Colon (tissue), 2 donors: ENCODE measurements around the gene ASXL2.
"Not testable (repeated sequence)": the region's sequence is repeated elsewhere in the genome, so short reads cannot be mapped to it uniquely, and the experiment has no call there.

Experiments
- FAIRE-seq: peaks from 2 replicates; lab custom pipeline; 2012; peaks lifted over from hg19 to GRCh38; lab: Jason Lieb, UNC
- donor health status: control.
- donor health status: control.

Gene ASXL2

GRCh38 chr2:25832897-25833296 lies 45.4 kb downstream of the ASXL2 start:
- no peak for FAIRE-seq

GRCh38 chr2:25831746-25832449 lies 46.4 kb downstream of the ASXL2 start:
- FAIRE-seq: no peak

- no peak for FAIRE-seq
Observed at GRCh38 chr2:25829828-25830227, 48.5 kb downstream of the ASXL2 start.

- FAIRE-seq: no peak
Observed at GRCh38 chr2:25829377-25829704, 48.9 kb downstream of the ASXL2 start.

GRCh38 chr2:25828532-25829376 lies 49.5 kb downstream of the ASXL2 start:
- not testable (repeated sequence) for FAIRE-seq

GRCh38 chr2:25825238-25825637 lies 53.0 kb downstream of the ASXL2 start:
- FAIRE-seq: no peak

GRCh38 chr2:25824718-25825117 lies 53.6 kb downstream of the ASXL2 start:
- FAIRE-seq: no peak

GRCh38 chr2:25824216-25824615 lies 54.1 kb downstream of the ASXL2 start:
- FAIRE-seq: no peak

- no peak for FAIRE-seq
Observed at GRCh38 chr2:25822190-25823117, 55.8 kb downstream of the ASXL2 start.

GRCh38 chr2:25821225-25822056 lies 56.8 kb downstream of the ASXL2 start:
- FAIRE-seq: no peak

GRCh38 chr2:25819597-25820039 lies 58.7 kb downstream of the ASXL2 start:
- no peak for FAIRE-seq

GRCh38 chr2:25817630-25818029 lies 60.7 kb downstream of the ASXL2 start:
- no peak for FAIRE-seq

- FAIRE-seq: no peak
Observed at GRCh38 chr2:25817006-25817405, 61.3 kb downstream of the ASXL2 start.

- FAIRE-seq: no peak
Observed at GRCh38 chr2:25816249-25816648, 62.0 kb downstream of the ASXL2 start.

GRCh38 chr2:25814681-25815080 lies 63.6 kb downstream of the ASXL2 start:
- FAIRE-seq: no peak

GRCh38 chr2:25810428-25810827 lies 67.9 kb downstream of the ASXL2 start:
- FAIRE-seq: no peak

GRCh38 chr2:25809646-25810045 lies 68.6 kb downstream of the ASXL2 start:
- FAIRE-seq: no peak

- no peak for FAIRE-seq
Observed at GRCh38 chr2:25808006-25808383, 70.3 kb downstream of the ASXL2 start.

GRCh38 chr2:25806941-25807340 lies 71.3 kb downstream of the ASXL2 start:
- no peak for FAIRE-seq

GRCh38 chr2:25805987-25806386 lies 72.3 kb downstream of the ASXL2 start:
- FAIRE-seq: no peak

- FAIRE-seq: no peak
Observed at GRCh38 chr2:25804338-25804737, 73.9 kb downstream of the ASXL2 start.

- FAIRE-seq: no peak
Observed at GRCh38 chr2:25799301-25799700, 79.0 kb downstream of the ASXL2 start.
